Cardiac muscle cell (in vitro differentiated cells and primary cell): ENCODE results near the gene BHLHA9. TPM values are rescaled to one million over a fixed set of nuclear protein-coding genes. Genes with fewer than 3 reads are reported as not detected.

ENCODE experiments used
- DNase-seq, 2 donors: peaks; one replicate each; pipeline versions ENCODE4 v3.0.0 to v3.0.0-alpha.2; 2010 to 2017; ENCODE audit warnings: low read depth in 1 of 2, low spot score in 1 of 2
- H3K27ac ChIP-seq: fragments of 200-600 bp; sonication (generic); 2 replicates; pipeline ENCODE4 v1.5.1; 2016
- H3K27me3 ChIP-seq: fragments of 200-600 bp; sonication (generic); 2 replicates; pipeline ENCODE4 v1.6.0; 2016; ENCODE audit warnings: control low read depth
- H3K36me3 ChIP-seq: fragments of 200-600 bp; sonication (generic); 2 replicates; pipeline ENCODE4 v1.5.1; 2016; ENCODE audit warnings: control low read depth
- H3K4me1 ChIP-seq: fragments of 200-600 bp; sonication (generic); 2 replicates; pipeline ENCODE4 v1.8.1; 2017; ENCODE audit warnings: low read depth, mild to moderate bottlenecking, mixed run types
- H3K4me3 ChIP-seq: fragments of 200-600 bp; sonication (generic); 2 replicates; pipeline ENCODE4 v1.5.1; 2016; ENCODE audit warnings: mild to moderate bottlenecking
- H3K9me3 ChIP-seq: fragments of 200-600 bp; sonication (generic); 2 replicates; pipeline ENCODE4 v1.5.1; 2017; ENCODE audit warnings: low read depth, mild to moderate bottlenecking, control low read depth
- CTCF ChIP-seq: IDR thresholded peaks from 2 replicates; pipeline ENCODE4 v1.5.1; 2012; ENCODE audit warnings: low read depth, mild to moderate bottlenecking, low read length
- polyA plus RNA-seq: library from polyadenylated mRNA; unstranded; fragments of >200 nt; fragmentation: Nextera tagmentation; extraction: Ambion mirVana; gene quantifications from 2 replicates; pipeline ENCODE4 v1.2.1, GENCODE V29; 2016
- total RNA-seq: library from RNA; depleted of rRNA; stranded (reverse); fragments of >200 nt; gene quantifications from 2 replicates; pipeline ENCODE4 v1.2.3, GENCODE V29; 2016

Gene BHLHA9
- total and polyA plus RNA-seq, 2 experiments from 2014 or later = 0.92 TPM; not detected in 1

- H3K4me3 ChIP-seq = no peak overlapping the region
- no peak for TF ChIP-seq CTCF
- H3K4me1 ChIP-seq = no peaks in the 10 kb centered on the region
- H3K27ac ChIP-seq = no peak overlapping the region
- H3K27me3 ChIP-seq = no peaks in the 10 kb centered on the region
- H3K9me3 ChIP-seq = no peaks in the 10 kb centered on the region
- no peak for DNase-seq
- no peaks in the 10 kb centered on the region for H3K36me3 ChIP-seq
Observed at GRCh38 chr17:1271030-1271423, 783 bp downstream of the BHLHA9 start.

GRCh38 chr17:1271441-1271840, 1.2 kb downstream of the BHLHA9 start:
- H3K36me3 ChIP-seq = no peaks in the 10 kb centered on the region
- no peaks in the 10 kb centered on the region for H3K4me1 ChIP-seq
- no peak for DNase-seq
- no peak overlapping the region for H3K27ac ChIP-seq
- no peak overlapping the region for H3K4me3 ChIP-seq
- H3K9me3 ChIP-seq = no peaks in the 10 kb centered on the region
- H3K27me3 ChIP-seq = no peaks in the 10 kb centered on the region
- no peak for TF ChIP-seq CTCF

- H3K4me3 ChIP-seq = no peak overlapping the region
- no peak for TF ChIP-seq CTCF
- H3K9me3 ChIP-seq = no peaks in the 10 kb centered on the region
- H3K4me1 ChIP-seq = no peaks in the 10 kb centered on the region
- no peak for DNase-seq
- H3K27ac ChIP-seq = no peak overlapping the region
- H3K27me3 ChIP-seq = no peaks in the 10 kb centered on the region
- no peaks in the 10 kb centered on the region for H3K36me3 ChIP-seq
Observed at GRCh38 chr17:1272701-1273100, 2.5 kb downstream of the BHLHA9 start.

GRCh38 chr17:1273492-1274244, 3.4 kb downstream of the BHLHA9 start:
- Histone ChIP-seq H3K36me3 (no peaks in the 10 kb centered on the region), H3K27ac (no peak overlapping the region), H3K4me1 (no peaks in the 10 kb centered on the region), H3K27me3 (no peaks in the 10 kb centered on the region), H3K9me3 (no peaks in the 10 kb centered on the region), H3K4me3 (no peak overlapping the region)
- no peak for DNase-seq
- no peak for TF ChIP-seq CTCF

GRCh38 chr17:1274245-1274608, 4.0 kb downstream of the BHLHA9 start:
- Histone ChIP-seq H3K27ac (no peak overlapping the region), H3K4me3 (no peak overlapping the region), H3K9me3 (no peaks in the 10 kb centered on the region), H3K36me3 (no peaks in the 10 kb centered on the region), H3K4me1 (no peaks in the 10 kb centered on the region), H3K27me3 (no peaks in the 10 kb centered on the region)
- TF ChIP-seq CTCF = no peak
- no peak for DNase-seq
